ENCODE data around the gene JARID2. TPM values are rescaled to one million over a fixed set of nuclear protein-coding genes. Genes with fewer than 3 reads are reported as not detected.
A peak's percentile ranks its signal among the peaks of the same experiment; 100 is the strongest.

Gene JARID2
- total and polyA plus RNA-seq, 9 of the 15 experiments (the other 6 are each of a cell fraction or from before 2014, with no cell fraction given), result 5.0 to 29.0 (median 15.6) TPM

GRCh38 chr6:15464211-15464725 is 218.4 kb downstream of the JARID2 start (continued):
- TF ChIP-seq ZNF407 (IDR thresholded peaks at IDR 0.05; ENCODE audit: low read depth), result no peak
- peak; percentile 41; the same call in 1 of the 2 replicates for TF ChIP-seq REST (IDR thresholded peaks at IDR 0.05; ENCODE audit: borderline replicate concordance)
- TF ChIP-seq REST (CRISPR knock-in tag; IDR thresholded peaks at IDR 0.05; ENCODE audit: low read depth), result no peak
- TF ChIP-seq CTCF (IDR thresholded peaks at IDR 0.05 in 2 of 3, conservative IDR thresholded peaks at IDR 0.05 in 1 of 3; ENCODE audit: insufficient read depth in 2 of 3, low read depth in 1 of 3, low read length in 3 of 3), result peak; percentile 68 to 95 (median 75)
- no peak for TF ChIP-seq HIVEP1 (CRISPR knock-in tag; IDR thresholded peaks at IDR 0.05)
- TF ChIP-seq MYNN (IDR thresholded peaks at IDR 0.05), result 0 out of 2 replicates have a peak, but pooled peaks have one; percentile 43
- TF ChIP-seq MYNN (CRISPR knock-in tag; IDR thresholded peaks at IDR 0.05), result no peak
- no peak for TF ChIP-seq RBFOX2 (IDR thresholded peaks at IDR 0.05; ENCODE audit: low read depth, low read length)
- no peak for TF ChIP-seq SREBF2 (CRISPR knock-in tag; IDR thresholded peaks at IDR 0.05)

Measured in K562 (cell line).